Prostate gland (tissue), 2 donors: ENCODE results near the gene MYD88. TPM values are rescaled to one million over a fixed set of nuclear protein-coding genes. Genes with fewer than 3 reads are reported as not detected.

Experiments
- DNase-seq: peaks from one replicate; pipeline ENCODE4 v3.0.0-alpha.2; 2019; ENCODE audit warnings: low spot score
- H3K27ac ChIP-seq, 2 donors: fragments of 200-600 bp; sonication (generic); 2 replicates each; pipeline ENCODE4 v1.5.1; 2017 to 2019
- H3K27me3 ChIP-seq: fragments of 200-600 bp; sonication (generic); replicated peaks from 2 replicates; pipeline ENCODE4 v1.5.1; 2019; ENCODE audit not compliant: insufficient read depth
- H3K36me3 ChIP-seq, 2 donors: fragments of 200-600 bp; sonication (generic); 1 replicate in 1 of 2; 2 replicates in 1 of 2; pipeline versions ENCODE4 v1.5.1 to v1.8.1; 2017 to 2019
- H3K4me1 ChIP-seq: fragments of 200-600 bp; sonication (generic); replicated peaks from 2 replicates; pipeline ENCODE4 v1.5.1; 2019
- H3K4me3 ChIP-seq, 2 donors: fragments of 200-600 bp; sonication (generic); 2 replicates each; pipeline ENCODE4 v1.5.1; 2017 to 2019
- H3K9me3 ChIP-seq: fragments of 200-600 bp; sonication (generic); 2 replicates; pipeline ENCODE4 v1.5.1; 2017
- CTCF ChIP-seq, 4 experiments: fragments of 200-600 bp in 2 of 4; fragments of 450-650 bp in 2 of 4; sonication (generic) in 2 of 4; IDR thresholded peaks; 1 replicate in 3 of 4; 2 replicates in 1 of 4; pipeline ENCODE4 v1.5.1; 2016 to 2019; ENCODE audit warnings: antibody characterized with exemption in 4 of 4, mild to moderate bottlenecking in 2 of 4, moderate library complexity in 2 of 4
- POLR2A ChIP-seq: fragments of 450-650 bp; IDR thresholded peaks from one replicate; pipeline ENCODE4 v1.6.1; 2016; ENCODE audit warnings: antibody characterized with exemption, mild to moderate bottlenecking
- POLR2AphosphoS5 ChIP-seq: sonication (generic); formaldehyde crosslinking; IDR thresholded peaks from one replicate; pipeline ENCODE4 v1.6.1; 2017; ENCODE audit warnings: antibody characterized with exemption
- WGBS: methylation state at CpG from one replicate; pipeline ENCODE4 v1.1.5; 2018; 5-methylcytosine and 5-hydroxymethylcytosine counted together
- intact Hi-C: fragments of 100-400 bp; cut with DNase I; formaldehyde crosslinking; loops from one replicate; pipeline ENCODE4 v1.14.2; 2022
- total RNA-seq, 2 donors: library from RNA; depleted of rRNA; stranded (reverse); fragments of >200 nt; gene quantifications; one replicate each; pipeline ENCODE4 v1.1.0, GENCODE V29; 2016

Gene MYD88
- total RNA-seq, 2 donors from 2014 or later, result 21.4 to 30.8 TPM

- Histone ChIP-seq H3K27me3 (no peaks in the 10 kb centered on the region), H3K36me3 (no peaks in the 10 kb centered on the region), H3K4me1 (peaks cover 3% of the 10 kb centered on the region), H3K9me3 (no peaks in the 10 kb centered on the region), H3K4me3 (peak overlapping the region; percentile 63 to 90), H3K27ac (peak overlapping the region in 1 of 2 donors; percentile 91)
- no peak for DNase-seq
- intact Hi-C loops, result loop anchor here (2.0 to 10.0 kb wide), 4 partner anchors 25 to 345 kb away; partner anchors contain the start of genes ACVR2B and OXSR1
- WGBS, result 73% methylated on average over 7 of the region's 7 CpGs
- no peak for TF ChIP-seq CTCF (IDR thresholded peaks at IDR 0.05)
These were observed 1.2 kb downstream of the MYD88 start for GRCh38 chr3:38139652-38140051.

- no peak for DNase-seq
- no peaks in the 10 kb centered on the region for H3K9me3 ChIP-seq
- no peak overlapping the region for H3K4me3 ChIP-seq
- no peaks in the 10 kb centered on the region for H3K27me3 ChIP-seq
- 94% methylated on average over 13 of the region's 13 CpGs for WGBS
- no peaks in the 10 kb centered on the region for H3K36me3 ChIP-seq
- no peak overlapping the region for H3K27ac ChIP-seq
- intact Hi-C loops, result no loop called here
- no peak for TF ChIP-seq POLR2A
- TF ChIP-seq CTCF (IDR thresholded peaks at IDR 0.05), result no peak
- TF ChIP-seq POLR2AphosphoS5, result no peak
- H3K4me1 ChIP-seq, result peaks cover 3% of the 10 kb centered on the region
These were observed 2.1 kb downstream of the MYD88 start for GRCh38 chr3:38140326-38141172.

- TF ChIP-seq POLR2AphosphoS5 (no peak), POLR2A (no peak), CTCF (IDR thresholded peaks at IDR 0.05) (no peak)
- Histone ChIP-seq H3K36me3 (no peaks in the 10 kb centered on the region), H3K27ac (no peak overlapping the region), H3K4me1 (peaks cover 3% of the 10 kb centered on the region), H3K9me3 (no peaks in the 10 kb centered on the region), H3K4me3 (no peak overlapping the region), H3K27me3 (no peaks in the 10 kb centered on the region)
- intact Hi-C loops, result no loop called here
- 96% methylated on average over 7 of the region's 7 CpGs for WGBS
- DNase-seq, result no peak
These were observed 2.9 kb downstream of the MYD88 start for GRCh38 chr3:38141173-38141951.

GRCh38 chr3:38141952-38142273 is 3.5 kb downstream of the MYD88 start:
- DNase-seq, result no peak
- TF ChIP-seq POLR2A (no peak), CTCF (IDR thresholded peaks at IDR 0.05) (no peak), POLR2AphosphoS5 (no peak)
- Histone ChIP-seq H3K27ac (no peak overlapping the region), H3K27me3 (no peaks in the 10 kb centered on the region), H3K4me1 (peaks cover 3% of the 10 kb centered on the region), H3K9me3 (no peaks in the 10 kb centered on the region), H3K36me3 (no peaks in the 10 kb centered on the region), H3K4me3 (no peak overlapping the region)
- intact Hi-C loops, result no loop called here
- WGBS, result 84% methylated on average over 2 of the region's 2 CpGs
